GM19035 (cell line): Measurements from ENCODE around the gene TRIM9.
"Not testable (repeated sequence)": the region's sequence is repeated elsewhere in the genome, so short reads cannot be mapped to it uniquely, and the experiment has no call there.

ENCODE experiments used
- ATAC-seq: cut with Tn5 transposase; IDR thresholded peaks from one replicate; pipeline ENCODE4 v1.9.1; 2021; ENCODE audit not compliant: unreplicated experiment

Gene TRIM9

DNA sequence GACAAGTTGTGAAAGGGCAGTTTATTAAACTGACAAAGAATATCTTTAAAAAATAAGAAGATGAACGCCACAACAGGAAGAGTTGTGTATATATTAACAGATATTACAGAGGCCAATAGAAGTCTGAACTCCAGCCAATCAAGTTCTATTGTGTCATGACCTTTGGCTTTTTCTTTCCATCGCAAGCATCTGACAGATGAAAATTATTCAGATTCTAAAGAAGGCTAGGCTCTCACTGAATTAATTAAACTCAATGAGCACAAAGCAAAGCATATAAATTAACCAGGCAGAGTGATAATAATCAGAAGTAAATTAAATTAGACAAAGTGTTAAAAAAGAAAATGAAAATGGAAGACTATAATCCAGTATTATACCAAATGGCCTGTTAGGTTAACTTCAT is 88.6 kb downstream of the TRIM9 start:
- no peak for ATAC-seq

DNA sequence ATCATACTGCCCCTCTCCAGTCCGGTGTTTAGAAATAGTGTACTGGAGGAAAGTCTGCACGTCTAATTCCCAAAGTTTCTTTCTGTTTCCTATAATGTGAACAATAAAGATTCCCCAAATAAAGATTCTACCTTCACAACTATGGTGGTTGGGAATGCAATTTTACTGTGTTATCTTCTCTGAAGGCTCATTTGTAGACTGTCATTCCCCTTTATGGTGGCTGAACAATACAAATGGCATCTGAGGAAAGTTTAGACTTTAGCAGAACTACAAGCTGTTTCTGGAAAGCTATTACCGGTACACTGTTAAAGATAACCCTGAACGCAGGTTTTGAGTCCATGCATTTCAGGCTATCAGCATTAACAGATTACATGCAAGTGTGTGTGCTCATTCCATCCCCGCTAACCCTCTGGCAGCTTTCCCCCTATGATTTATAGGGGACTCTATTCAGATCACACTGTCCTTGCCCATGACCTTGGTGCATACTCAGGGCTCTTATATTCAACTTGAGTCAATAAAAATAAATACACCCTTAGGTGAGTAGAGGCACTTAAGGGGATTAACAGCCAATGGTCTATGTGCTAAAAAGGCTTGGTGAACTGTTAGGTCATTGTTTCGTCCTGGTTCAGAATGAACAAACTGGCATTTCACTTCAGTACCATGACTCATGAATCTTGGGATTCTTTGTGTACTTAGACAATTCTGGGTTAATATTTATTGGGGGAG is 89.9 kb downstream of the TRIM9 start:
- no peak for ATAC-seq

DNA sequence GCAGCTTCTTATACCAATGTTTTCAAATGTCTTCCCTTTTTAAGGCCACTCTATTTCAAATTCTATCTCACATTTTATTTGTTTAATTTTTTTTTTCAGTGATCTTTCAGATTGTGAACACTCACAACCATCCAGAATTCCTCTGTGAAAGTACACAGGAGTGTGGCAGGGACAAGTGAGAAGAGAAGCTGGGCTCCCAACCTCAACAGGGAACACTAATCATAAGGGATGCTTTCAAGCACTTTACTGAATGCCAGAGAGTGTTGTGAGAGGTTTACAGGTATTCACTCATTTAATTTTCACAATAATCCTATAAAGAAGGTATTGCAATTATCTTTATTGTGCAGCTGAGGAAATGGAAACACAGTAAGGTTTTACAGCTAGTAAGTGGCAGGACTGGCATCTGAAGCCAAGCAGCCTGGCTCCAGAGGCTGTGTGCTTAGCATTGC is 90.5 kb downstream of the TRIM9 start:
- ATAC-seq = no peak

DNA sequence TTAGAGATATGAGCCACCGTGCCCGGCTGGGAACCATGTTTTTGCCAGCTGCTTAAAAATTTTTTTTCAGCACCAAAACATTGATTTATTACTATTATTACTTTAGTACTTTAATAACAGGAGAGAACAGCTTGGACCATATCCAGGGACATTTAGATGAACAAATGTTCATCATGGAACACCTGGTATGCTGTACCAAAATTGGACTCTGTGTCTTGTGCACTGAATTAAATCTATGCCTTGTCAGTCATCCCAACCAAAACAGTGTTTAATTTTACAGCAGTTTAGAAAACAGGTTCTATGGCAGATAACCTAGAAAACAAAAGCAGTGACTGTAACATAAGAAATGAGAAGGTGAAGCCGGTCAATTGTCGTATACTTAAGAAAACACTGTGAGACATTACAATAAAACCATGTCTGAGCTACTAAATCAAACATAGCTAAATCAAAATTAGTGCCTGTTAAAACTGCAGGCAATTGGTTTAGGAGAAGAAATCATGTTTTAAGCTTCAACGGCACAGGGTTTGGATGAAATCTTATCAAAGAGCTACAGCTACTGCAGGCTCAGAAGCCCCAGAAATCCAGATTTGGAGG is 92.4 kb downstream of the TRIM9 start:
- no peak for ATAC-seq

DNA sequence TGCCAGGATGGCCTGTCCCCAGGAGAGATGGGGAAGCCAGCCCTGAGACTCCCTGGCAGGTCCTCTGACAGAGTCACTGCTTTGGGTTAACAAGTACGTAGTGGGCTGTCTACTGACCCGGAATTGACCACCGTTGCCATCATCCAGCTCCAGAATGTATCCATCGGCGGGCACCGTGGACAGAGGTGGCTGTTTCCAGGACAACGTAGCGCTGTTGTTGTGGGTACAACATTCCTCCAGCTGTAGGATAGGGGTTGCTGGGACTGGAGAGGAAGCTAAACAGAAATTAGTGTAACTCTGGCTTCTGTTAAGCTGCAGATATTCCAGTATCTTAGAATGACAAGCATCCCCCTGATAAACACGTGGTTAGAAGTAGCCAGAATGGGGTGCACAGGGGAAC is 94.3 kb downstream of the TRIM9 start:
- no peak for ATAC-seq

DNA sequence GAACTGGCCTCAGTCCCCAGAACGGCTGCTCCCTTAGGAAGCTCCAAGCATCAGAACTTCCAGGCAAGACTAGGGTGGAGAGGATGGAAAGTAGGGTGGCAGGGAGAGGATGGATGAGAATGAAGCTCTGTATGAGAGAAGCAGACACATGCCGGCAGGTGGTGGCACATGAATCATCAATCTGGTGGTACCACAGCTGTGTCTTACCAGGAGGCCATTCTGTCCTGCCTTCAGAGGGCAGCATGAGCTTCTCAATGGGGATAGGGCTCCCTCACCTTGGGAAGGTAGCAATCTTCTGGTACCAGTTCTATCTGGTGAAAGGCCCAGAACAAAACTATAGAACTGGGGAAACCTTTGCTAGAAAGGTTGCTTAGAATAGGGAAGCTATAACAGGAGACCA is 95.2 kb downstream of the TRIM9 start:
- ATAC-seq = no peak

DNA sequence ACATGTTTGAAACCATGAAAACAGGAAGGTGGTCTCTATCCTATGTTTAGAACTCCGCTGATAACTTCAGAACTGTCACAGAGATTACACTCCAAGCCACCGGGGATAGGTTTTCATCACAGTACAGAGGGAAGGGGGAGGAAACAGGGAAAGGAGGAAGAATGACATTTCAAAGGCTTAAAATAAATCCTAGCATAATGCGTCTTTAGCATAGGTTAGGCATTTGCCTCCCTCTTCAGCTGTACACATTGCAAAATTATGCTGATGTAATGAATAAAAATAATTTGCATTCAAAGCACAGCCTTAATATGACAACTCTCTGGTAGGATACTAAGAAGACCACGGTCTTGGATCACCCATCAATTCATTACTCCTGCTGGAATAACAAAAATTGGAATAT is 96.3 kb downstream of the TRIM9 start:
- ATAC-seq = no peak

DNA sequence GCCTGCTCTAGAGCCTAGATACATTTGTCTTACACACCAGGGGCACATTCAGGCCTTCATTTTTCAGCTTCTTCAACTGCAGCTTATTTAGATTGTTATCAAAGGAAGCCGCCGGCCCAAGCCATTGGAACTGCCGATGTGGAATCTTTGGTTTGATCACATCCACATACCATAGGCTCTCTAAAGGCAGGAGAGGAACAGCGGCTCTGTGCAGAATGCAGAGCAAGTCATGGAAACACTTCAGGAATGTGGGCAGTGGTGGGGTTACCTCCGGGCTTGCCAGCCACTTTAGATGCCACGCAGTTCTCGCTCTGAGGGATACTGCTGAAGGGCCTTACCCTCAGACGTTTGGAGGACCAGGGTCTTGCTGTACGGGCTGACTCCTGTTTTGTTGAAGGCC is 97.2 kb downstream of the TRIM9 start:
- no peak for ATAC-seq

DNA sequence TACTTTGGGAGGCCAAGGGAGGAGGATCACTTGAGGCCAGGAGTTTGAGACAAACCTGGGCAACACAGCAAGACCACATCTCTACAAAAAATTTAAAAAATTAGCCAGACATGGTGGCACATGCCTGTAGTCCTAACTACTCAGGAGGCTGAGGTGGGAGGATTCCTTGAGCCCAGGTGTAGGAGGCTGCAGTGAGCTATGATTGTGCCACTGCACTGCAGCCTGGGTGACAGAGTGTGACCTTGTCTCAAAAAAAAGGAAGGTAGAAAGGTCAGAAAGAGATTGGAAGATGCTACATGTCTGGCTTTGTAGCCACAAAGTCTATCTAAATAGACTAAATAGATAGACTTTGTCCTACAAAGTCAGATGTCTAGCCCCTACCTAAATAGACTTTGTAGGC is 100.7 kb downstream of the TRIM9 start:
- not testable (repeated sequence) for ATAC-seq

DNA sequence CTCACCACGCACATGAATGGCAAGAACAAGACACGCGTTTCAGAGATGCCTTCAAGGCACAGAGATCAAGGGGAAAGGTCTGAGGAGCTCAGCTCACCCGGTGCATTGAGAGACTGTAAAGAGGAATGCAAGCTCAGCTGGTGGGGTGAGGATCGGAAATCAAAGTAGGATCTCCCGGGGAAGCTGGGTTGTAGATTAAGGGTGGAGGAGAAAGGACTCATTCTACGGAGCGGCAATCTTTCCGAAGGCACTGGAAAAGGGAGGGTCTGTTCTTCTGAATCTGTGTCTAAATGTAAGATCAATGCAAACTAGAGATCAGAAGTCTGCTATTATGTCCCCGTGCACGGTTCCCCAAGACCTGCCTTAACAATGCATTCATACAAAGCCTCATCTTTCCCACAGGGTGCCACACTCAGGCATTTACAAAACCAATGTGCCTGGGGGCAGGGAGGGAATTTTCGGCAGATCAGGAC is 109.0 kb downstream of the TRIM9 start:
- ATAC-seq = no peak

DNA sequence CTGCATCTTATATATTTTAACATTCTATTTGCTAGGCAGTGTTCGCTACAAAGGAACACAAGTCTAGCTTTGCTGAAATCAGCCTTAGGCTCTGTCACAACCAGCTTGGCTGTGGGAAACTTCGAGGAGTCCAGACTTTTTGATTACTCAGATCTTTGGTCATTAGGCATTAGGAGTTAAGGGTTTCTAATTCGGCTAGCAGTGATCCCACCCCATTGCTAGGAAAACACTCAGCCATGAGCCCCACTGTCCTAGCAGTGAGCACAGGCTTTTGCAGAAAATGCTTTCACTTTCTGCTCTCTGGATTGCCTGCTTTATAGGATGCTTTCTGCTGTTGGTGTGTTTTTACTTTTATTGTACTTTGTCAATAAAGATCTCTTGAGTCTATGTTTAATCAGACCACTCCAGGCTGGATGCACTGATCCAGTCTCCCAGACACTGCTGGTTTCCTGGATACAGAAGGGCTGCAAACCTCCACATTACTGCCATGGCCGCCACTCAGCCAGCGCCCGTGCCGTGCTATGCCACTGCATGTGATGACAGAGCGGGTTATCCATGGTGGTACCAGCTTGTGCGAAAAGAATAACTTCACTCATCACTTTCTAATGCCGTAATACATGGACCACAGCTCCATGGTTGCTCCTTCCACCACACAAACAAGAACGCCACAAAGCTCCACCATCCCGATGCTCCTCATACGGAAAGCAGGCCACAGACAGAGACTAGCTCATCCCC is 109.6 kb downstream of the TRIM9 start:
- no peak for ATAC-seq

DNA sequence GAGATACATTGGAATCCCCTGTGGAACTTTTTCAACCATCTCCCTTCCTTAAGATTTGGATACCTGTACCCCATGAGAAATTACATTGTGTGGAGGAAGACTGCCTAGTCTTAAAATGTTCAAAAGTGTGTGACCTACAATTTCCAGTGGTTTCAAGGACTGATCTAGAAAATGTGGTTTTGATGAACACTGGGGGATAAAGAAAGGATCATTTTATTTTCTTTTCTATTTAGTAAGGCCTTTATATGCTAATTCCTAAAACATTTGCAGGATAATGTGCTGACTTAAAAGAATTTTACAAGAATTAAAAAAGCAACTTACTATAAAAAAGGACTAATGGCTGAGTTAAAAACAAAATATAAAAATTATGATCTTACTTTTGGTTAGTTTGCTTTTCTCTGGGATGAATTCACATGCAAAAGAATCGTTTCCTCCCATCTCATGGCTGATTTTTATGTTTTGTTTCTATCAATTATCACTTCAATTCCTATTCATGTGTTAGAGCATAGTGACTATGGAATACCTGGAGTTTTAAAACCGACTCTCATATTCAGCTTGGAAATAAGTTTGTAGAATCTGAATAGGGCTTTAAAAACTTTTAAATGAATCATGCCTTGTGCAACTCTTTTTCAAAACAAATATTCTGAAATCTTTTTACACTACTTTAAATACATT is 110.7 kb downstream of the TRIM9 start:
- no peak for ATAC-seq

DNA sequence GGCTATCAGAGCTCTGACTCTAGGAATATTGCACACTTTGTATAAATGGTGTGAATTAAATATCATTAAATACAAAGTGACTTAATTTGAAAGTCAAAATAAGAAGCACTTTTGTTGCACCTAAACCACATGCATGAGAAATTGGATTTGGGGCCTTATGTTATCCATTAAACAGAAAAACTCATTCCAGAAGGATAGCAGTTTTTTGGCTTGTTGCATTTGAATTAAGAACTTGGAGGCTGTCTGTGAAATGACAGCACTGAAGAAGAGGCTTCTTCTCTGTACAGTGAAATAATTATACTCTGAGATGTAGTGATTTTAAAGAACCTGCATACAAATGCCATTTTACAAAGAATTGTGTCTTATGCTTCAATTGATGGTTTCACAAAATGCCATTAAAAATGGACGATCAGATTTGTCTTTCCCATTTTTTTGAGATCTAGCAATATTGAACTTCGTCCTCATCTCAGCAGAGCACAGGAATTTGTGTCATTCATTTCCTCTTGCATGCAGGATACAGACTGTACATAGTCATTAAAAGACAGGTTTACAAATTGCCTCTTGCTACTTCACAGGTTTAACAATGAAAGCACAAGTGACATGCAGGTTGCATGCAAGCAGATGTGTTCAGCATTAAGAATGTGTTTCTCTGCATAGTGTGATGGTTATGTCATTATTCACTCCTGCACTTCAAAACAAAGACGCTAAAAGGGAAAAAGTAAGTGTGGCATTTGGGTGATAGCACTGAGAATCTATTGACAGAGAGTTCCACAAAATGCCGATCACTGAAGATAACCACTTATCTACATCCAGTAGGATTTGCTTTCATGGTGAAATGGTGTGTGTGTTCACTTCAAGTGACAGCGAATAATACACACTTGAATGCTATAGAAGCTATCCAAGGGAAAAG is 114.7 kb downstream of the TRIM9 start:
- no peak for ATAC-seq

DNA sequence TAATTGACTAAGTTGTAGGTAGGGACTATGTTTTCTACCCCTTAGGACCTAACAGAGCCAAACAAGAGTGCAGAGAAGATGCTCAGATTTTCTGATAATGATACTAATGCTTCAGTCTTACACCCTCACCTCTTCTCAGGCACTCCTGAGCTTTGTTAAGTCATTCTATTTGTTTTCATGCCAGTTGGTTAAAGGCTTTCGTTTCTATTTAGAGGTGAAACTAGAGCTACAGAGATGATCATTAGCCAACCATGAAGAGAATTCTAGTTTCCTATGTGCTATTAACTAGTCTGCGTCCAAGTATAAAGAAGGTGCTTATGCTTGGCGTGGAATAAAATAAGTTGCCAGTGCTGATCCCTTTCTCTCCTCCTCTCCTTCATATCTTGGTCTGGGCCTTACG is 116.0 kb downstream of the TRIM9 start:
- no peak for ATAC-seq

DNA sequence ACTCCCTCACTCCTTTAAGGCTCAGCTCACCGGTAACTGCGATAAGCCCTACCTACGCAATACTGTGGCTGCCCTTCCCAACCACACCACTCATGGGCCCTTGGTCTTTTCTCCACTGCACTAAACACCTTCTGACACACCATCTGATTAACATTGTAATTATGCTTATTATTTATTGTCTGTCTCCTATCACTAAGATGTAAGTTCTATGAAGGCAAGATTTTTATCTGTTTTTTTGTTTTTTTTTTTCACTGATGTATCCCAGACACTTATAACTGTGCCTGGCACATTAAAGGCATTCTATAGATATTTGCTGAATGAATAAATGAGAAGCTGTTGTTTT is 116.4 kb downstream of the TRIM9 start:
- ATAC-seq = no peak

DNA sequence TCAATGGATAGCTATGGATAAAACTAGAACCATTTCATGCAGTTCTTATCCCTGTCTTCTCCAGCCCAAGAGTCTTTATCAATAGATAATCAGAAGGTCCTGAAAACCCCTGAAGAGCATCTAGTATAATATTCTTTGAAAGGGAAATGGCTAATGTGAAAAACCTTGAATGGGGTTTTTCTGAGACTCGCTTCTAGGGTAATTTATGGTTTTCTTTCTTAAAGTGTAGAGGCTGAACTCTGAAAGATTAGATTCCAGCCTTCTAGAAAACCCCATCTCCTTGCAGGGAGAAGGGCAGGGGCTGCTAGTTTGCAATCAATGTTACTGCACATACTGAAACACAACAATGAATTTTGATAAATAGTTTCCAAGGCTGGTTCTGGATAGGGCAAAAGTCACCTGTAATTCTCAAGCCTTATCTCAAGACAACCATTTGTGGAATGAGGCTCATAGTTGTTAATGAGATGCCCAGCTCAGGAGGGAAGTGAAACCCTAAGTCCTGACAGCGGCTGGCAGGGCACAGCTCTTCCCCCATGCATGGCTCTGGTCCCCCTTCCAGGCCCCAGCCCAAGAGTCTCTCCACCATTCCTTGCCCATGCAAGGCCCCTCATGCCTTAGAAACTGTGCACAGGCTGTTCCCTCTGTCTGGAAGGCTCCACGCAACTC is 116.9 kb downstream of the TRIM9 start:
- ATAC-seq = no peak

DNA sequence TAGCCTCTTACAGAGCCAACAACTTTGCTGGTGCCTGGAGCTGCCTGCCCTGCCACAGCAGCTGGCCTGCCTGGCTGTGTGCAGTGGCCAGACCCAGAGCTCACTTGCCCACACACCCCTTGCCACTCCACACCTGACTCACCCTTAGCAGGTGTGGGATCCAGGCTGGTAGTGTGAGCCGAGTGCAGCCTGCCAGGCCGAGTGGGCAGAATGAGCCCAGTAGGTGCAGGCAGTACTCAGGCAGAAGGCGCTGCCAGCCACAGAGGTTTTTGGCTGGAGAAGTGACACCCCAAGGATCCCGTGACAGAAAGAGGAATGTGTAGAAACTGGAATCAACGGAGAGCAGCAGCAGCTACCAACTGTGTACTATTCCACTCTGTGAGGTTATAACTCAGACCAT is 120.8 kb downstream of the TRIM9 start:
- no peak for ATAC-seq

DNA sequence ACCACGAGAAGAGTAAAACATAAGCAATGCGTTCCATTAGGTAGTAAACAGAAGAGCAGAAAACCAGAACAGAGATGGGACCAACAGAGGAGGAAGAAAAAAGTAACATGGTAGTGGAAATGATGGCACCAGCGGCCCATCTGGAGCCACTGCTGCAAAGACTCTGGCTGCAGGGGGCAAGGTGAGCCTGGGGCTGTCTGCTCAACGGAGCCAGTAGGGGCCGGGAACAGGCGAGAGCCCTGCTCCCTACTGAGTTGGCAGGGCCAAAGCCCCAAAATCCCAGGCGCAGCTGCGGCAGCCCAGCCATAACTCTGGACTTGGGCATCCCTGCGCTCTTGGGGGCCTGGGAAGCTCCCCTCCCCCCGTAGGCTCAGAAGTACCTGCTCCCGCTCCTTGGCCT is 122.2 kb downstream of the TRIM9 start:
- ATAC-seq = no peak

DNA sequence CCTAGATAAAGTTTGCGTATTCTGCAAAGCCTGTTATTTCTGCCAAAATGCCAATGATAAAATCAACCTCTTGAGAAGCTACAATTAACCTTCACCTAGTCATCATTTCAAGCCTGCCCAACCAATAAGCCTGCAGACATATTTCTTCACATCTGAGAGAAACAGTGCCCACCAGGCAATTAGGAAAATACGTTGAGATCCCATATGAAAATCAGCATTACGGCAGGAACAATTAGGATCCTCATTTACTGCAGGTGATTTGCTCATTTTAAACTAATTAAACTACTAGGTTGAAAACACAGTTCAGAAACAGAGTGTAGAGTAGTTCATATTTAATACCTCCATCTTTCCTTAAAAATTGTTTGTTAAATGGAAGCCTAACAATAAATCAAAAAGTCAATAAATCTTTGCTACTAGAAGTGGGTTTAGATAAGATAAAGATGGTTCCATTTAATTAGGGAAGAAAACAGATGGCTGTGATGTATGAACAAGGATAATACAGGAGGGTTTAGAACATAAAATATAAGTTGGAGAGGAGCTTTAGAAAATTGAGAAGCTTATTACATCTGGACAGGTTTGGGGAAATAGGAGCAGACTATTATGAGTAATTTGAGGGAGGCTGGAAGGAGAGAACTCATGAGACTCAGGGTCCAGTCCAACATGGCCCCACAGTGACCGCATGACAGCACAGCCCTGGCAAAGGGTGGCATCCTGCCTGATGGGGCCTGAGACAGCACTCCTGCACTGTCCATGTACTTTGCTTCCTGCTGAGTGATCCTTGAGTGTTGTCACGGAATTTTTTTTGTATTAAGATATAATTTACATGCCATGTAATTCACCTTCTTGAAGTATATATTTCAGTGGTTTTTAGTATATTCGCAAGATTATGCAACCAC is 123.8 kb downstream of the TRIM9 start:
- no peak for ATAC-seq
